Erythroblast (primary cell): ENCODE measurements around the gene PGA3.

ENCODE experiments used
- GATA1 ChIP-seq: IDR thresholded peaks from 2 replicates; pipeline ENCODE4 v1.6.1; 2011; ENCODE audit warnings: low read depth, mild to moderate bottlenecking, control low read depth, low read length, moderate library complexity
- POLR2A ChIP-seq: IDR thresholded peaks from 2 replicates; pipeline ENCODE4 v1.6.1; 2011; ENCODE audit warnings: mild to moderate bottlenecking, low read length

GRCh38 chr11:61186504-61186903 is 16.8 kb upstream of the PGA3 start:
- TF ChIP-seq POLR2A = no peak
- TF ChIP-seq GATA1 = no peak
